ENCODE results near the gene RAD51B.

DNA sequence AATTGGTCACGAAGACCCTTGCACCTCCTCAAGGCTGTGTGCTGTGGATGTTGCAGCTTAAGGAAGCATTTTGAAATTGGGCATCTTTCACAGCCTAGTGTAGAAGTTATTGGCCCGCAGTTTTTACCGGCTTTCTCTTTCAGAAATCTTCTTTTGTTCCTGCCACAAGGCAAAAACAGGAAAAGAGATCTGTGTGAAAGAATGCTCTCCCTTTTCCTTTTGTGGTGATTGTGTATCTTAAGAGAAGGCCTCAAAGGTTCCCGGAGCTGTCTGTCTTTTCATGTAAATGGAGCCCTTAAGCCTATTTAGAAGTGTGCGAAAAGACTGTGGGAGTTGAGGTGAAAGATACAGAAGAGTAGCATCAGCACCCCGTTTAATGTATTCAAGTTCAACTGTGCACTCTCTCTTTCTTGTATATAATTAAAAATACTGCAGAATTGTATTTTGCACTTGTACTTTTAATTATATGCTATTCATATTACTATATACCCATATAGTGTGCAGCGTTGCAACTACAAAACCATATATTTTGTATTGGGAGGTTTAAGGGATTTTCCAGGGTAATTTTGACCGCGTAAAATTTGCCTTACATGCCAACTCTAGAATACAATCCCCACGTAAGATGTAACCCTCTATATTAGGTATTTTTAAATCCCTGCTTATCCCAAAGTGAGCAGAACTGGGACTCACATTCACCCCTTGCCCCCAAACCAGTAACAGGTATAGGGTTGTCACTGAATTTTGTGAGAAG lies 441.7 kb downstream of the RAD51B start:
- TF ChIP-seq POLR2A (IDR thresholded peaks at IDR 0.05; ENCODE audit: low read depth, low read length) = no peak
- TF ChIP-seq POLR2AphosphoS5 (IDR thresholded peaks at IDR 0.05; ENCODE audit: low read depth, low read length) = no peak

Measured in GM12892 (cell line).